Tibial nerve (tissue), 4 donors: ENCODE measurements around the gene KLK12. TPM values are rescaled to one million over a fixed set of nuclear protein-coding genes. Genes with fewer than 3 reads are reported as not detected.

ENCODE experiments used
- DNase-seq, 2 donors: peaks; one replicate each; pipeline ENCODE4 v3.0.0-alpha.2; 2019; ENCODE audit warnings: low spot score in 2 of 2
- H3K27ac ChIP-seq, 4 donors: fragments of 200-600 bp; sonication (generic) in 3 of 4; one replicate each; pipeline ENCODE4 v1.5.1; 2017 to 2019; ENCODE audit warnings: mild to moderate bottlenecking in 1 of 4
- H3K27me3 ChIP-seq, 2 donors: fragments of 200-600 bp; sonication (generic) in 1 of 2; one replicate each; pipeline versions ENCODE4 v1.5.1 to v1.6.0; 2017 to 2019
- H3K36me3 ChIP-seq, 3 donors: fragments of 200-600 bp; sonication (generic); one replicate each; pipeline ENCODE4 v1.5.1; 2018 to 2019
- H3K4me1 ChIP-seq, 4 donors: fragments of 200-600 bp; sonication (generic) in 3 of 4; one replicate each; pipeline ENCODE4 v1.5.1; 2017 to 2019
- H3K4me3 ChIP-seq, 4 donors: fragments of 200-600 bp; sonication (generic) in 3 of 4; one replicate each; pipeline ENCODE4 v1.5.1; 2017 to 2019; ENCODE audit warnings: mild to moderate bottlenecking in 1 of 4, moderate library complexity in 1 of 4
- H3K9me3 ChIP-seq, 4 donors: fragments of 200-600 bp; sonication (generic) in 3 of 4; one replicate each; pipeline ENCODE4 v1.5.1; 2017 to 2019
- EP300 ChIP-seq, 2 donors: sonication (generic); formaldehyde crosslinking; IDR thresholded peaks; one replicate each; pipeline ENCODE4 v1.6.1; 2017; ENCODE audit warnings: antibody characterized with exemption in 2 of 2, mild to moderate bottlenecking in 1 of 2
- POLR2A ChIP-seq, 2 donors: fragments of 450-650 bp; IDR thresholded peaks; one replicate each; pipeline ENCODE4 v1.6.1; 2017; ENCODE audit warnings: antibody characterized with exemption in 2 of 2, mild to moderate bottlenecking in 2 of 2, moderate library complexity in 2 of 2
- WGBS, 2 donors: methylation state at CpG; one replicate each; pipeline ENCODE4 v1.1.5; 2018; 5-methylcytosine and 5-hydroxymethylcytosine counted together
- total RNA-seq, 4 donors: library from RNA; depleted of rRNA; stranded (reverse); fragments of >200 nt; gene quantifications; one replicate each; pipeline ENCODE4 v1.1.0, GENCODE V29; 2016
- TF ChIP-seq, protein P1 (sequence below), 5 experiments: fragments of 200-600 bp in 3 of 5; fragments of 450-650 bp in 2 of 5; sonication (generic) in 3 of 5; IDR thresholded peaks; one replicate each; pipeline ENCODE4 v1.5.1; 2016 to 2019; ENCODE audit warnings: antibody characterized with exemption in 5 of 5, mild to moderate bottlenecking in 3 of 5, moderate library complexity in 2 of 5

Gene KLK12
- total RNA-seq, 4 donors from 2014 or later, result not detected

DNA sequence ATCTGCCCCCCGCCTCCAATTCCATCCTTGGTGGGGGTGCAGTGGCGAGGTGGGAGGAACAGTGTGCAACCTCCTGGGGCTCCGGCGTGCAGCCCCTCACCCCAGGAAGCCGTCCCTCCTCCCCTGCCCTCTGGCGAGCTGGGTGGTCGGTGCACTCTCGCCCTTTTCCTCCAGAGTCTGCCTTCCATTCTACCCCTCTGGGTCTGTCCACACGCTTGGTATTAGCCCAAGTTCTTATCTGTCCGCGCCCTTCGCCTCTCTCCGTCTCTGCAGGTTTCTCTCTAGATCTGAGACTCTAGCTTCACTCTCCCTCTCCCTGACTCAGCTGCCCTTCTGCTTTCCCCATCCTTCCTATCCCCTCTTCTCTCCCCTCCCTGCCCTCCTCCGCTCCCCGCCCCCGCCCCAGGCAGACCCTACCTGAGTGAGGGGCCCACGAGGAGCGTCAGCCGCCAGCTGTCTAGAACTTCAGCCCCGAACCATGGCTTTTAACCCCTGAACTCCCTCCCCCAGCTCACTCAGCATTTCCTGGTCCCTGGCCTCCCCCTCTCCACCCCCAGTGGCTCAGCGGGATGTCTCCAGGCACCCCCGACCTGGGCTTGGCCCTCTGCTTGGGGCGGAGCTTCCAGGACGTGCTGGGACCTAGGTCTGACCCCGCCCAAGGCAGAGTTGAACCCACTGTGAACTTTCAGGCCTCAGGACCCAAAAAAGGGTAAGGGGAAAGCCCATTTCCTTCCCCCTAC is 30.6 kb upstream of the KLK12 start:
- no peaks in the 10 kb centered on the region for H3K36me3 ChIP-seq
- H3K9me3 ChIP-seq, result no peaks in the 10 kb centered on the region
- TF ChIP-seq, protein P1, sequence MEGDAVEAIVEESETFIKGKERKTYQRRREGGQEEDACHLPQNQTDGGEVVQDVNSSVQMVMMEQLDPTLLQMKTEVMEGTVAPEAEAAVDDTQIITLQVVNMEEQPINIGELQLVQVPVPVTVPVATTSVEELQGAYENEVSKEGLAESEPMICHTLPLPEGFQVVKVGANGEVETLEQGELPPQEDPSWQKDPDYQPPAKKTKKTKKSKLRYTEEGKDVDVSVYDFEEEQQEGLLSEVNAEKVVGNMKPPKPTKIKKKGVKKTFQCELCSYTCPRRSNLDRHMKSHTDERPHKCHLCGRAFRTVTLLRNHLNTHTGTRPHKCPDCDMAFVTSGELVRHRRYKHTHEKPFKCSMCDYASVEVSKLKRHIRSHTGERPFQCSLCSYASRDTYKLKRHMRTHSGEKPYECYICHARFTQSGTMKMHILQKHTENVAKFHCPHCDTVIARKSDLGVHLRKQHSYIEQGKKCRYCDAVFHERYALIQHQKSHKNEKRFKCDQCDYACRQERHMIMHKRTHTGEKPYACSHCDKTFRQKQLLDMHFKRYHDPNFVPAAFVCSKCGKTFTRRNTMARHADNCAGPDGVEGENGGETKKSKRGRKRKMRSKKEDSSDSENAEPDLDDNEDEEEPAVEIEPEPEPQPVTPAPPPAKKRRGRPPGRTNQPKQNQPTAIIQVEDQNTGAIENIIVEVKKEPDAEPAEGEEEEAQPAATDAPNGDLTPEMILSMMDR (IDR thresholded peaks at IDR 0.05), result no peak
- TF ChIP-seq POLR2A (IDR thresholded peaks at IDR 0.05), result no peak
- no peak for TF ChIP-seq EP300 (IDR thresholded peaks at IDR 0.05)
- H3K27ac ChIP-seq, result no peak overlapping the region
- peaks cover 0 to 25% of the 10 kb centered on the region in 2 donors for H3K27me3 ChIP-seq
- peaks cover 0 to 14% (median 0%) of the 10 kb centered on the region in 4 donors for H3K4me1 ChIP-seq
- DNase-seq, result no peak
- peak overlapping the region in 1 of 4 donors; percentile 36 for H3K4me3 ChIP-seq
- 9 to 11% methylated on average over 25 of the region's 25 CpGs for whole genome bisulfite sequencing, 2 donors

DNA sequence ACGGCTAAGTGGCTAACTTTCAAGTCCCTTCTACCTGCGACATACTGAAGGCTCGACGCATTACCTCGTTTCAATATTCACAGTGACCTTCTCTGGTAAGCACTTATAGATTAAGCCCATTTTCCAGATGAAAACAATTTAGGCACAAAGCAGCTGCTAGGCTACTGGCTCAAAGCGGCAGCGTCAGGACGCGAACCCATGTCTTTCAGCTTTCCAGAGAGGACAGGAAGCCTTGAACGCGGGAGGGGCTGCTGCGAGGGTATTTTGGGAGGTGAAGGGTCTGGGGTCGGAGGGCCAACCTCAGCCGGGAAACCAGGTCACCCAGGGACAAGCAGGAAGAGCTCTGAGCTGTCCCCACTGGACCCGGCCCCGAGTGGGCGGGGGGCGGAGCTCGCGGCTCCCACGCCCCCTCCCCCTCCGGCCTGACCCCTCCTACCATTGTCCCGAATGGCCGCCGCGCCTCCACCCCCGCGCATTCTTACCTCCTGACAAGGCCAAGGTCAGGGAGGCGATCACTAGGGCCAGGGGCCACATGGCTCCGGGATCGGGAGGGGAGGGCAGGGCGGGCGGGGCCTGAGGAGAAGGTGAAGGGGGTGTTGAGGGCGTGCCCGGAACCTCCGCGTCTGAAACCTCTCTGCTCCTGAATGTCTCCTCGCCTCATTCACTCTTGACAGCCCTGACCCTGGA is 29.9 kb upstream of the KLK12 start, which contains the start of gene KLK13:
TSS of gene KLK13 (minus strand) at position 559 of the 687 bp plus-strand sequence. CDS start at position 534, 25 bp downstream.
- DNase-seq, result no peak
- Histone ChIP-seq H3K9me3 (no peaks in the 10 kb centered on the region), H3K27ac (no peak within 1 kb of the TSS), H3K36me3 (no peaks in the 10 kb centered on the region), H3K4me1 (peaks cover 0 to 14% (median 0%) of the 10 kb centered on the region in 4 donors), H3K27me3 (peaks cover 0 to 25% of the 10 kb centered on the region in 2 donors), H3K4me3 (peak within 1 kb of the TSS in 1 of 4 donors; percentile 36)
- no peak for TF ChIP-seq EP300 (IDR thresholded peaks at IDR 0.05)
- TF ChIP-seq, protein P1 (IDR thresholded peaks at IDR 0.05), result no peak
- no peak for TF ChIP-seq POLR2A (IDR thresholded peaks at IDR 0.05)
- WGBS, 2 donors, result 17 to 19% methylated on average over 28 to 34 of the region's 38 CpGs

DNA sequence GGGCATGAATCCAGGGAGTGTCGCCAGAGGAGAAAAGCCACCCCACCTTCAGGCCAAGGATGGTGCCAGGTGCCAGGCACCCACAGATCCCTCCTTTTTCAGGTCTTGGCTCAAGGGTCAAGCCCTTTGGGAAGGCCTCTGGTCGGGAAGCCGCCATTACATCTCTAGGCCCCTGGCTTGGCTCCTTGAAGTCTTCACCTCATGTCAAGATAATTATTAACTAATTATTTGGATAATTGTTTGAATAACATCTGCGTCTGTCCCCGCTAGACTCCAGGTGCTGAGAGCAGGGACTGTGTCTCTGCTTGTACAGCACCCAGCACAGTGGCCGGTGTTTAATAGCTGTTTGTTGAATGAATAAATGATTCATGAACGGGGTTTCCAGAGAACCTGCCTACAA is 28.9 kb upstream of the KLK12 start:
- Histone ChIP-seq H3K9me3 (no peaks in the 10 kb centered on the region), H3K4me1 (peaks cover 0 to 14% (median 0%) of the 10 kb centered on the region in 4 donors), H3K27me3 (peaks cover 0 to 25% of the 10 kb centered on the region in 2 donors), H3K36me3 (no peaks in the 10 kb centered on the region), H3K4me3 (no peak overlapping the region), H3K27ac (no peak overlapping the region)
- WGBS, 2 donors, result 73 to 82% methylated on average over 7 of the region's 7 CpGs
- DNase-seq, result no peak
- TF ChIP-seq EP300 (IDR thresholded peaks at IDR 0.05) (no peak), POLR2A (IDR thresholded peaks at IDR 0.05) (no peak)

DNA sequence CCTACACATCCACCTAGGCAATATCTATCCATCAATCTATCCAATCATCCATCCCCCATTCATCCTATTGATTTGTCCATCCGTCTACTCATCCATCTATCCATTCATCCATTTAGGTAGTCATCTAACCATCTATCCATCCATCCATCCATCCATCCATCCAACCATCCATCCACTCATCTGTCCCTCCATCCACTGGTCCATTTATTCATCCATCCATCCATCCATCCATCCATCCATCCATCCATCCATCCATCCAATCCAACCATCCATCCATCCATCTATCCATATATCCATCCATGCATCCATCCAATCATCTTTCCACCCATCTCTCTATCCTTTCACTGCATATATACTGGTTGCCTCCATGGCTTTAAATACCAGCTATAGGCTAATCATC is 26.2 kb upstream of the KLK12 start:
- Histone ChIP-seq H3K36me3 (no peaks in the 10 kb centered on the region), H3K4me1 (peaks cover 0 to 14% (median 0%) of the 10 kb centered on the region in 4 donors), H3K27ac (no peak overlapping the region), H3K9me3 (no peaks in the 10 kb centered on the region), H3K27me3 (peaks cover 0 to 24% of the 10 kb centered on the region in 2 donors), H3K4me3 (no peak overlapping the region)
- DNase-seq, result no peak
- 0 to 2% methylated on average over 1 of the region's 1 CpG for WGBS, 2 donors
- TF ChIP-seq POLR2A (IDR thresholded peaks at IDR 0.05), result no peak
- TF ChIP-seq, protein P1 (IDR thresholded peaks at IDR 0.05), result no peak
- TF ChIP-seq EP300 (IDR thresholded peaks at IDR 0.05), result no peak

DNA sequence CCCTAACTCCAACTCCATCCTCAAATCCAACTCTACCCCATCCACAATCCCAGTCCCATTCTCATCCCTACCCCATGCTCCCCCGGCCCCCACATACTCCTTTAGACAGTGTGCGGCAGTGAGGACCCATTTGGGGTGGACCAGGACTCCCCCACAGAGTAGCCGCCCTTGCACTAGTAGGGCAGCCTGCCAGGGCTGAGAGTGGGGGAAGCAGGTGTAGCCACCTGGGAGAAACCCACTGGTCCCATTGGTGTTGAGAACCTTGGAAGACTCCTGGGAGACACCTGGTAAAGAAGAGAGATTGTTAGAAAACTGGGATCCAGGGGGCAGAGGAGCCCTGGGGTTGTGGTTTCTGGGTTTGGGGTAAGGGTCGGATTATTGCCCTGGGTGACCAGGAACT is 25.5 kb upstream of the KLK12 start:
- H3K4me1 ChIP-seq, result peaks cover 0 to 9% (median 0%) of the 10 kb centered on the region in 4 donors
- WGBS, 2 donors, result 63 to 65% methylated on average over 4 of the region's 4 CpGs
- DNase-seq, result no peak
- no peak overlapping the region for H3K27ac ChIP-seq
- TF ChIP-seq EP300 (IDR thresholded peaks at IDR 0.05) (no peak), POLR2A (IDR thresholded peaks at IDR 0.05) (no peak)
- TF ChIP-seq, protein P1 (IDR thresholded peaks at IDR 0.05), result no peak
- no peaks in the 10 kb centered on the region for H3K36me3 ChIP-seq
- no peaks in the 10 kb centered on the region for H3K9me3 ChIP-seq
- H3K4me3 ChIP-seq, result no peak overlapping the region
- peaks cover 0 to 18% of the 10 kb centered on the region in 2 donors for H3K27me3 ChIP-seq
